HFFc6 (cell line): ENCODE data around the gene PNPLA7. TPM values are rescaled to one million over a fixed set of nuclear protein-coding genes. Genes with fewer than 3 reads are reported as not detected.
"Not testable (repeated sequence)": the region's sequence is repeated elsewhere in the genome, so short reads cannot be mapped to it uniquely, and the experiment has no call there.

Experiments used
- DNase-seq: peaks from one replicate; pipeline ENCODE4 v3.0.0-alpha.2; 2018
- H3K27ac Mint-ChIP-seq: 2 replicates; pipeline ENCODE4 v1.8.0; 2020; ENCODE audit warnings: mild to moderate bottlenecking, mixed read lengths
- H3K27me3 Mint-ChIP-seq: 2 replicates; pipeline ENCODE4 v1.8.0; 2021; ENCODE audit warnings: mild to moderate bottlenecking, moderate library complexity, mixed read lengths; ENCODE audit not compliant: insufficient read depth
- H3K36me3 Mint-ChIP-seq: 2 replicates; pipeline ENCODE4 v1.8.0; 2021; ENCODE audit warnings: low read depth, mixed read lengths
- H3K4me1 Mint-ChIP-seq: 2 replicates; pipeline ENCODE4 v1.8.0; 2020; ENCODE audit warnings: low read depth, mixed read lengths
- H3K4me3 Mint-ChIP-seq: 2 replicates; pipeline ENCODE4 v1.8.0; 2020; ENCODE audit warnings: mild to moderate bottlenecking, moderate library complexity, mixed read lengths
- H3K9me3 Mint-ChIP-seq: 2 replicates; pipeline ENCODE4 v1.8.0; 2020; ENCODE audit warnings: mild to moderate bottlenecking, mixed read lengths
- CTCF ChIP-seq: fragments of 200-600 bp; sonication (generic); IDR thresholded peaks from 2 replicates; pipeline ENCODE4 v1.5.0; 2021; ENCODE audit warnings: antibody characterized with exemption, mild to moderate bottlenecking
- total RNA-seq, 6 experiments: library from RNA; stranded (reverse); fragmentation: NEBNext Ultra II Directional; extraction: Animal tissue kit (Norgen Biotek cat#: 25700); gene quantifications; 2 replicates in 1 of 6; 3 replicates in 5 of 6; pipeline ENCODE4 v1.2.3, GENCODE V29; 2021

Gene PNPLA7
- total RNA-seq, 6 experiments from 2014 or later: 0.20 to 0.90 (median 0.52) TPM

- Mint-ChIP-seq H3K4me1 (no peaks in the 10 kb centered on the region), H3K27ac (no peak overlapping the region), H3K36me3 (no peaks in the 10 kb centered on the region), H3K9me3 (no peaks in the 10 kb centered on the region), H3K4me3 (no peak overlapping the region), H3K27me3 (no peaks in the 10 kb centered on the region)
- no peak for DNase-seq
- no peak for TF ChIP-seq CTCF
Measured at GRCh38 chr9:137514691-137515337, 35.4 kb downstream of the PNPLA7 start.

GRCh38 chr9:137513801-137514570, 36.2 kb downstream of the PNPLA7 start:
- DNase-seq, H3K9me3 Mint-ChIP-seq, H3K27ac Mint-ChIP-seq, H3K4me1 Mint-ChIP-seq, H3K36me3 Mint-ChIP-seq, H3K4me3 Mint-ChIP-seq, H3K27me3 Mint-ChIP-seq: not testable (repeated sequence)

- DNase-seq, H3K9me3 Mint-ChIP-seq, H3K27me3 Mint-ChIP-seq, H3K27ac Mint-ChIP-seq, H3K4me3 Mint-ChIP-seq, H3K36me3 Mint-ChIP-seq, H3K4me1 Mint-ChIP-seq: not testable (repeated sequence)
Measured at GRCh38 chr9:137513136-137513535, 37.1 kb downstream of the PNPLA7 start.

- H3K36me3 Mint-ChIP-seq: peaks cover 5% of the 10 kb centered on the region; the same call in 1 of the 2 replicates
- no peak overlapping the region for H3K27ac Mint-ChIP-seq
- no peaks in the 10 kb centered on the region; the same call in 1 of the 2 replicates for H3K4me1 Mint-ChIP-seq
- no peak for DNase-seq
- H3K4me3 Mint-ChIP-seq: no peak overlapping the region
- H3K9me3 Mint-ChIP-seq: no peaks in the 10 kb centered on the region; the same call in 1 of the 2 replicates
- no peak for TF ChIP-seq CTCF
- peaks cover 3% of the 10 kb centered on the region for H3K27me3 Mint-ChIP-seq
Measured at GRCh38 chr9:137511758-137512463, 38.3 kb downstream of the PNPLA7 start.

- H3K36me3 Mint-ChIP-seq, H3K27me3 Mint-ChIP-seq, H3K4me3 Mint-ChIP-seq, H3K4me1 Mint-ChIP-seq, DNase-seq, H3K27ac Mint-ChIP-seq, H3K9me3 Mint-ChIP-seq: not testable (repeated sequence)
Measured at GRCh38 chr9:137511126-137511525, 39.1 kb downstream of the PNPLA7 start.

- no peak for TF ChIP-seq CTCF
- H3K9me3 Mint-ChIP-seq: peaks cover 6% of the 10 kb centered on the region; the same call in 1 of the 2 replicates
- no peak for DNase-seq
- H3K4me1 Mint-ChIP-seq: no peaks in the 10 kb centered on the region; the same call in 1 of the 2 replicates
- peaks cover 6% of the 10 kb centered on the region for H3K27me3 Mint-ChIP-seq
- no peak overlapping the region for H3K27ac Mint-ChIP-seq
- H3K36me3 Mint-ChIP-seq: peaks cover 5% of the 10 kb centered on the region; the same call in 1 of the 2 replicates
- H3K4me3 Mint-ChIP-seq: no peak overlapping the region
Measured at GRCh38 chr9:137509198-137509597, 41.0 kb downstream of the PNPLA7 start.
